Measurements from ENCODE around the gene LIN28B.
"Not testable (repeated sequence)": the region's sequence is repeated elsewhere in the genome, so short reads cannot be mapped to it uniquely, and the experiment has no call there.

The LIN28B gene, protein sequence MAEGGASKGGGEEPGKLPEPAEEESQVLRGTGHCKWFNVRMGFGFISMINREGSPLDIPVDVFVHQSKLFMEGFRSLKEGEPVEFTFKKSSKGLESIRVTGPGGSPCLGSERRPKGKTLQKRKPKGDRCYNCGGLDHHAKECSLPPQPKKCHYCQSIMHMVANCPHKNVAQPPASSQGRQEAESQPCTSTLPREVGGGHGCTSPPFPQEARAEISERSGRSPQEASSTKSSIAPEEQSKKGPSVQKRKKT

GRCh38 chr6:104956731-104957294 is at the start of gene LIN28B:
Gene LIN28B (plus strand): TSS chr6:104957107. CDS start chr6:104957251, 144 bp downstream.
- DNase-seq (ENCODE audit: low read depth), result no peak

DNA sequence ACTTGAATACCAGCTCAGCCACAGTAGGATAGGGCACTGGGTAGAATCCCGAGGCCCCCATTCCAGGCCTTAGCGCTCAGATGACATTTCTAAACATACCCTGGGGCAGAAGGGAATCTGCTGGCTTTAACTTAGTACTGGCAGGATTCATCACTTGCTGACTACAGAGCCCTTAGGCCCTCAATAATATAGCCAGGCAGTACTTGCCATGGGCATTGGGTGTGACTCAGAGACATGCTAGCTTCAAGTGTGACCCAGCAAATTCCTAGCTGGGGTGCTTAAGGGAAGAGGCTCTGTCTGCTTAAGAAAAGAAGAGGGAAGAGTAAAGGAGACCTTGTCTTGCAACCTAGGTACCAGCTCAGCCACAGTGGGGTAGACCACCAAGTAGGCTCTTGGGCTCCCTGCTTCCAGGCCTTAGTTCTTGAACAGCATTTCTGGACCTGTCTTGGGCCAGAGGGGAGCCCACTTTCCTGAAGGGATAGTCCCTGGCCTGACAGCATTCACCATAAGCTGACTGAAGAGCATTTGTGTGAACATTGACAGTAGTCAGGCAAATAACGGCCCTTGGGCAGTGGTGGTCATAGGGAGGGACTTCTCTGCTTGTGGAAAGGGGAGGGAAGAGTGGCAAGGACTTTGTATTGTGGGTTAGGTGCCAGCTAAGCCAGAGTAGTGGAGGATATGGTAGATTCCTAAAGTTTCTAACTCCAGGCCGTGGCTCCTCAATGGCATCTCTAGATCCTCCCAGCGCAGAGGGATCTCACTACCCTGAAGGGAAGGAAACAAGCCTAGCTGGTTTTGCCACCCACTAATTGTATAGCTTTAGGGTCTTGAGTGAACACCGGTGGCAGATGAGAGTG is 48.6 kb upstream of the LIN28B start:
- DNase-seq (ENCODE audit: low read depth), result no peak

GRCh38 chr6:104908888-104909525 is 47.9 kb upstream of the LIN28B start:
- no peak for DNase-seq (ENCODE audit: low read depth)

DNA sequence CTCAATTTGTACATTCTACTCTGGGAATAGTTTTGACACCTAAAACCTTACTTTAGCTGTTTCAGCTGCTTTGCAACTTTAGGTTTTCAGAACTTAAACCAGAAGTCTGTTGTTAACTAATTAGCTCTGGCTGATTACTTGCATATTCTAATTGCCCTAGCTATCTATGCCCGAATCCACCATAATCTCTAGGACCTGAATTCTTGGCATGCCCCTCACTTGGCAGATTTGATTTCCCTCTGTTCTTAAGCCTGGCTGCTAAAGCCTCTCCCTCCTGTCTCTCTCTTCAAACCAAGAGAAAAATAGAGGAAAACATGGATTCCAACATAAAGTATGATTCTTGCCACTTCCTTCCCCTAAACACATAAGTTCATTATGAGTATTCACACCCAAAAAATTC is 35.0 kb upstream of the LIN28B start:
- DNase-seq (ENCODE audit: low read depth), result no peak

- DNase-seq (ENCODE audit: low read depth), result no peak
Observed at GRCh38 chr6:104928141-104928540, 28.8 kb upstream of the LIN28B start.

DNA sequence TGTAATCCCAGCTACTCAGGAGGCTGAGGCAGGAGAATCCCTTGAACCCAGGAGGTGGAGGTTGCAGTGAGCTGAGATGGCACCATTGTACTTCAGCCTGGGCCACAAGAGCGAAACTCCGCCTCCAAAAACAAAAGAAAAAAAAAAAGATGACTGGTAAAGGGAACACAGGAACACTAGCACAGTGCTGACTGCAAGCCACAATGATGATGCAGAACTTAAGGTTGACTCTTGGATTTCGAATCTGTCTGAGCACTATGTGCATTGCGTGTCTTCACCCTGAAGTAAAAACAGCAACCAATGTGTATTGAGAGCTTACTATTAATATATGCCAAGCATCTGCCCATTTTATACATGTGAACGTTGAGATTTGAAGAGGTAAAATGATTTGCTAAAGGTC is 27.6 kb upstream of the LIN28B start:
- DNase-seq (ENCODE audit: low read depth), result no peak

DNA sequence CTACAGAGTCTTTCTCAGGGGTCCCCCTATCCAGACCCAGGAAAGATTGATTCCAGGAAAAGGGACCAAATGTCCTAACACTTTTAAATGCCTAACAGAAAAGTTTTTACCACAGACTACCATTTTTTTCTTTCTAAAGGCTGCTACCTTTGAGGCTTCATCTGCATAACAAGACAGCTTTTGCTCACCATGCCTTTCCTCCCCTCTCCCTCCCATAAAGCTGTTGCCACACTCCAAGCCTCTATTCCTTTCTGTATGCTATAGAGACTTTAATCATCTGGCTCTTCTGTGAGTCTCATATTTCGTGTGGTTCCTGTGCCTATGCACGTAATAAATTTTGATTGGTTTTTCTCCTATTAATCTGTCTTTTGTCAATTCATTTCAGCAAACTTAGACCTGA is 26.0 kb upstream of the LIN28B start:
- DNase-seq (ENCODE audit: low read depth), result no peak

DNA sequence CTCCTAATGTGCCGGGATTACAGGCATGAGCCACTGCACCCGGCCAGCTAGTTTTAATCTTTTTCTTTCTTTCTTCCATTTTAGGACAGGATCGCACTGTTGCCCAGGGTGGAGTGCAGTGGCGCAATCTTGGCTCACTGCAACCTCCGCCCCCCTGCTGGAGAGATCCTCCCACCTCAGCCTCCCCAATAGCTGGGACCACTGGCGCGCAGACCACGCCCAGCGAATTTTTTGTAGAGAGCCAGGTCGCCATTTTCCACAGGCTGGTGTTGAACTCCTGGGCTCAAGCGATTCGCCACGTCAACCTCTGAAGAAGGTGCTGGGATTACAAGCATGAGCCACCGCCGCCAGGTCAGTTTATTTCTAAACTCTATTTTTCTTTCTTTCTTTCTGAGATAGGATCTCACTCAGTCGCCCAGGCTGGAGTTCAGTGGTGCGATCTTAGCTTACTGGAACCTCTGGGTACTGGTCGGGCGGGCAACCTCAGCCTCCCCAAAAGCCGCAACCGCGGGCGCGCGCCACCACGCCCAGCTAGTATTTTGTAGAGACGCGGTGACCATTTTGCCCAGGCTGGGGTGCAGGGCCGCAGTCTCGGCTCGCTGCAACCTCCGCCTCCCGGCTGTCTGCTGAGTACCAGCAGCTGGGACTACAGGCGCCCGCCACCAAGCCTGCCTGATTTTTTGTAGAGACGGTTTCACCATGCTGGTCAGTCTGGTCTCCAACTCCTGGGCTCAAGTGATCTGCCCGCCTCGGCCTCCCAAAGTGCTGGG is 20.0 kb upstream of the LIN28B start:
- DNase-seq (ENCODE audit: low read depth), result no peak

DNA sequence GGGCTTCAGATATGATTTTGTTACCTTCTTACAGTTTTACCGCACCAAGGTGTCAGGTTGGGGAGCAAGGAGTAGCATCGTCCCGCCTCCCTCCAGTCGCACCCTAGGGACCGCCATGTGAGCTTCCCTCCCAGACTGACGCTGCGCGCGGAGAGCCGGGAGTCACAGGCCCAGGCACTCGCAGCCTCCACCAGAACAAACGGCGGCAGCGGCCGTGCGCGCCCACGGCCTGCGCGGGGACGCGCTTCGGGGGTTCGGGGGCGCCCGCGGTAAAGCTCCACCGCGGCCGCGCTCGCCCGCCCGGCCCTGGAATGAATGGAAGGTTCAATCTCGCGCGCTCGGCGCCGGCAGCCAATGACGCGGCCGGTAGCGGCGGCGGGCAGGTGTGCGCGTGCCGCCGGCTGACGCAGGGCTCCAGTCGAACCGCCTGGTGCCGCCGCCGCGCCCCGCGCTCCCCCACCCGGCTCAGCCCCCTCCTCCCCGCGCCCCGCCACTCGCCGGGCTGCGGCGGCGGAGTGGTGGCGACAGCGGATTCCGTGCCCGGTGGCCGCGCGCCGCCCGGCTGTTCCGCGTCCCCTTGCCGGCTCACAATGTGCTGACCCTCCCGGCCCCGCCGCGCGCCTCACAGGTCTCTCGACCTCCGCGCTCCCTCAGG is 16.5 kb upstream of the LIN28B start:
- DNase-seq (ENCODE audit: low read depth), result no peak

DNA sequence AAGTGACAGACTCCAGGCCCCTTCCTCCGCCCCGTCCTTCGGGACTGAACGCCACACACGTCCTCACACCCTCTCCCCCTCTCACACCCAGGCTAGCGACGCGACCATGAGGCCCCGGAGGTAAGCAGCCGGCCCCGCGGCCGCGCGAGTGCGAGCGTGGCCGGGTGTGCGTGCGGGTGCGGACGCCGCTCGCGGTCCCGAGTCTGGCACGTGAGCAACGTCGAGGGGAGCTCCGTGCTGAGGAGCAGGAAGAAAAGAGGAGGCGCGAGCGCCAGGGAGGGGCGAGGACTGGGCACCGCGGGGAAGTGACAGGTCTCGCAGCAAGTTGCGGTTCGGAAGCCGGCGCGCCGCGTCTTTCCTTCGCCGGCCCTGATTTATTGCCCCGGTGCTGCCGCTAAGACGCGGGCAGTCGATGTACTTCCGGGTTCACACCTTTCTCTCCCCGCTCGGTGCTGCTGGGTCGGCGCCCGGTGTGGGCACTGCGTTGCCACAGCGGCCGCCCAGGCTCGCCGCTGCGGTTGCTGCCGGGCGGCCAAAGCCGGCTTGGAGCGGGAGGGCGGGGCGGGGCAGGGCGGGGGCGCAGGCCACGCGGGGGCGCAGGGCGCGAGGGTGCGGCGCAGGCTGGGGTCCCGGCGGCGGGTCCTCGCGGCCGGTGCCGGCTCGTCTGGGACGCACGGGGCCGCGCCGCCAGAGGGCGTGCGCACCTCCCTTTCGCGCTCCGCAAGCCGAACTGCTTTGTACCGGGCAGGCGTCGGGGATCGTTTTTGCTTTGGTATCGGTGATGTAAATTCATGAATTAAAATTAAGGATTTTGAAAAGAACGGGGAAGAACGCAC is 15.8 kb upstream of the LIN28B start:
- peak; percentile 4 for DNase-seq (ENCODE audit: low read depth)

DNA sequence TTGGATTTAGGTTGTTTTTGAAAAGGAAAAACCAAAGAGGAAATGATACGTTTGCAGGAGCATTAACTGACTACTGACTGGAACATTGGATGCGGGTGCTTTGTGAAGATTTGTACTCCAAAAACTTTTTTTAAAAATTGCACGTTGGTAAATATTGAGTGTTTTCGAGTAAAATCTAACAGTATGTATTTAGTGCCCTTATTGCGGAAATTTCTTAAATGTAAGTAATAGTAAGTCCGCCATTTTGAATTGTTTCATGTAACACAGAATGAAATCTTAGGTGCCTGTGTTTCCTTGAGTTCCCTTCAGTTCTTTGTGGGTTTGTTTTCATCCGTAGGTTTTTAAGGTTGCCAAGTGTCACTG is 15.2 kb upstream of the LIN28B start:
- no peak for DNase-seq (ENCODE audit: low read depth)

GRCh38 chr6:104943781-104944180 is 13.1 kb upstream of the LIN28B start:
- no peak for DNase-seq (ENCODE audit: low read depth)

DNA sequence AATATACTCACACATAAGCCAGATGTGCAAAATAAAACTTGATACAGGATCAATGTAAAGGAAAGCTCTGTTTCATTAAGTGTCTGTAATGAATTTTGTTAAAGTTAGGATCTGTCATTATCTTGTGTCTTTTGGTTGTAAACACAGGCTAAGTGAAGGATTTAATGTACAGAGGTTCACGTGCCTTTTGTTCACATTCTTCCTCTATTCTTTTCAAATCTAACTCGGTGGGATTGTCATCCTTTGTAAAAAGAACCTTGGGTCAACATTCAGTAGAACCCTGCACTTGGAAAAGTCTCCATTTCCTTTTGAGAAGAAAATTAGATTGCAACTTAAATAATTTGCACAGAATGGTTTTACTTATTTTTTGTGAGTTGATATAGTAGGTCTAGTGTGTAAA is 7.7 kb upstream of the LIN28B start:
- DNase-seq (ENCODE audit: low read depth), result no peak

- DNase-seq (ENCODE audit: low read depth), result no peak
Observed at GRCh38 chr6:104951677-104952076, 5.2 kb upstream of the LIN28B start.

GRCh38 chr6:104952911-104953399 is 4.0 kb upstream of the LIN28B start:
- DNase-seq (ENCODE audit: low read depth), result no peak

DNA sequence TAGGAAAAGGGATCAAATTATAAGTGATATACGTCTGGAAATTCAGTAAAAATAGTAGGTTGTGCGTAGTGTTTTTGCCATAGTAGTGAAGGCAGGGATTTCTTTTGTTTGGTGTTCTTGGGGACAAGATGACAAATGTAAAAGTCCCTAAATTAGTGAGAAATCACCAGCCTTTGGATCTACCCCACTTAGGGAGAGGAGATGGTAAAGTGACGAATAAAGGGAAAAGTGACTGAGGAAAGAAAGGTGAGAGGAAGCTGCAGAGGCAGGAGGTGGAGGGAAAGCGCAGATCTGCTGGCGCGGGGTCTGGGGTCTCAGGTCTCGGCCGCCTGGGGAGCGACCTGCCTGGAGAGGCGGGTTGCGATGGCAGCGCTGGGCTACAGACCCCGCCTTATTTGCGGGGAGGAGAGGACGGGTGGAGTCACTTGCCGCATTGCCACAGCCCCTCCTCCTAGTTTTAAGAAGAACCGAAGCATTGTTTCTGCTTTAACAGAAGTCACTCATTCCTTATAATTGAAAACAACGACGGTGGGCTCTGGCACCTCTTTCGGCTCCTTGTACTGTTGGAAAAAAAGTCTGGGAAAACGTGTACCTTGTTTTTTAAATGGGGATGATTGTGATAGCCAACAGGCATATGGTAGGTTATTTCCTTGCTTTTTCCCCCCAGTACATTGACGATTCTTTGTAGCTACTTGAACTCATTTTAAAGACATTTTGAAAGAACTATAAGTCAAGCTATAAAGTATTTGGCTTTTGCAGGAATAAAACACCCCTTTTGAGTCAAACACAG is 3.3 kb upstream of the LIN28B start:
- not testable (repeated sequence) for DNase-seq (ENCODE audit: low read depth)

DNA sequence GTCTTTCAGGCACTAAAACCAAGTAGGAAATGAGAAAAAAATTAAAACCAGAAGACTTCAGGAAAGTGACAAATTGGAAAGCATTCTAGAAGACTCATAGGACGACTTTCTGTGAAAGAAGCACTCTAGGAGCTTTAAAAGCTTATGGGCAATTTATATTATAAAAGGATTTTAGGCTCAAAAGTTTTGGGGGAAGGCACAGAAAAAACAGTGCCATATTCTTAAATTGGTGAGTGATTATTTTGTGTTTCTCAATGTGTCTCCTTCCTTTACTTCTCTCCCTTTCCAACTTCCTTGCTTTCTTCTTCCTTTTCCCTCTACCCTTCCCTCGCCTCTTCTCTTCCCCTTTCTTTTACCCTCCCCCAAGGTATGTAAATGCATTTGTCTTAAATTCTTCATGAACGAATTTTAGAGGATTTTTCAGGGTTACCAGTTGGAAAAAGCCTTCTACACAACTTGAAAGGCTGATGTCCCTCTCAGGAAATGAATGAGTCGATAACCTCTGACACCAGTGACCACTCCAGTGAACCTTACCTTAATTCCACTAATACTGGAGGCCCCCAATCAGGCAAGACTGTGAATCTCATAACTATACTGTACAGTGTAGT is 2.6 kb upstream of the LIN28B start:
- DNase-seq (ENCODE audit: low read depth), result no peak

GRCh38 chr6:104955491-104955890 is 1.4 kb upstream of the LIN28B start:
- no peak for DNase-seq (ENCODE audit: low read depth)
